Medulla oblongata (tissue), 1 donor: ENCODE results near the gene IL1RAPL1.

ENCODE experiments used
- DNase-seq: peaks from one replicate; pipeline ENCODE4 v3.0.0-alpha.2; 2015; ENCODE audit errors: extremely low spot score

IL1RAPL1 gene

GRCh38 chrX:29872831-29873230, 1285.6 kb downstream of the IL1RAPL1 start:
- peak; percentile 61 for DNase-seq

- no peak for DNase-seq
These were observed 1289.5 kb downstream of the IL1RAPL1 start for GRCh38 chrX:29876733-29877132.

- no peak for DNase-seq
These were observed 1293.7 kb downstream of the IL1RAPL1 start for GRCh38 chrX:29880977-29881376.

GRCh38 chrX:29890004-29890403, 1302.8 kb downstream of the IL1RAPL1 start:
- DNase-seq, result no peak

GRCh38 chrX:29890646-29891200, 1303.5 kb downstream of the IL1RAPL1 start:
- no peak for DNase-seq

GRCh38 chrX:29902004-29902403, 1314.8 kb downstream of the IL1RAPL1 start:
- no peak for DNase-seq

- peak; percentile 30 for DNase-seq
These were observed 1316.1 kb downstream of the IL1RAPL1 start for GRCh38 chrX:29903360-29903759.

- no peak for DNase-seq
These were observed 1324.4 kb downstream of the IL1RAPL1 start for GRCh38 chrX:29911673-29912072.

- DNase-seq, result no peak
These were observed 1326.4 kb downstream of the IL1RAPL1 start for GRCh38 chrX:29913647-29914046.

- no peak for DNase-seq
These were observed 1335.4 kb downstream of the IL1RAPL1 start for GRCh38 chrX:29922607-29923006.

- DNase-seq, result no peak
These were observed 1338.8 kb downstream of the IL1RAPL1 start for GRCh38 chrX:29926056-29926455.

GRCh38 chrX:29926659-29927058, 1339.4 kb downstream of the IL1RAPL1 start:
- no peak for DNase-seq

- no peak for DNase-seq
These were observed 1348.2 kb downstream of the IL1RAPL1 start for GRCh38 chrX:29935455-29935854.

GRCh38 chrX:29940750-29941149, 1353.5 kb downstream of the IL1RAPL1 start:
- DNase-seq, result no peak

GRCh38 chrX:29941287-29941686, 1354.0 kb downstream of the IL1RAPL1 start:
- no peak for DNase-seq

GRCh38 chrX:29947225-29947624, 1360.0 kb downstream of the IL1RAPL1 start:
- DNase-seq, result no peak

- no peak for DNase-seq
These were observed 1361.4 kb downstream of the IL1RAPL1 start for GRCh38 chrX:29948653-29949052.

GRCh38 chrX:29952016-29952415, 1364.8 kb downstream of the IL1RAPL1 start:
- DNase-seq, result no peak

- DNase-seq, result no peak
These were observed 1374.8 kb downstream of the IL1RAPL1 start for GRCh38 chrX:29962061-29962460.

GRCh38 chrX:29965634-29966033, 1378.4 kb downstream of the IL1RAPL1 start:
- DNase-seq, result no peak

- no peak for DNase-seq
These were observed 1404.8 kb downstream of the IL1RAPL1 start for GRCh38 chrX:29992083-29992482.

GRCh38 chrX:30005813-30006212, 1418.6 kb downstream of the IL1RAPL1 start:
- no peak for DNase-seq
